Osteocyte (in vitro differentiated cells): ENCODE measurements around the gene C16orf96. TPM values are rescaled to one million over a fixed set of nuclear protein-coding genes. Genes with fewer than 3 reads are reported as not detected.

Source experiments
- DNase-seq: peaks from one replicate; pipeline ENCODE4 v3.0.0; 2021; ENCODE audit warnings: mixed read lengths; ENCODE audit not compliant: unreplicated experiment; ENCODE audit errors: extremely low spot score
- H3K27ac Mint-ChIP-seq: one replicate; pipeline ENCODE4 v1.8.0; 2021; ENCODE audit warnings: mild to moderate bottlenecking, mixed read lengths; ENCODE audit not compliant: unreplicated experiment
- H3K27me3 Mint-ChIP-seq: one replicate; pipeline ENCODE4 v1.8.0; 2021; ENCODE audit warnings: mixed read lengths; ENCODE audit not compliant: unreplicated experiment
- H3K36me3 Mint-ChIP-seq: one replicate; pipeline ENCODE4 v1.8.0; 2021; ENCODE audit warnings: mixed read lengths; ENCODE audit not compliant: unreplicated experiment
- H3K4me1 Mint-ChIP-seq: one replicate; pipeline ENCODE4 v1.8.0; 2021; ENCODE audit warnings: mixed read lengths; ENCODE audit not compliant: unreplicated experiment
- H3K4me3 Mint-ChIP-seq: one replicate; pipeline ENCODE4 v1.8.0; 2021; ENCODE audit warnings: mild to moderate bottlenecking, moderate library complexity, mixed read lengths; ENCODE audit not compliant: unreplicated experiment
- H3K9me3 Mint-ChIP-seq: one replicate; pipeline ENCODE4 v1.8.0; 2021; ENCODE audit warnings: mixed read lengths; ENCODE audit not compliant: unreplicated experiment
- CTCF ChIP-seq: fragments of 200-600 bp; sonication (generic); IDR thresholded peaks from 2 replicates; pipeline ENCODE4 v1.5.0; 2021; ENCODE audit warnings: antibody characterized with exemption, mild to moderate bottlenecking, moderate library complexity
- total RNA-seq: library from RNA; stranded (reverse); gene quantifications from 2 replicates; pipeline ENCODE4 v1.2.1, GENCODE V29; 2021

The C16orf96 gene
- total RNA-seq, 1 donor from 2014 or later = 0.08 TPM

DNA sequence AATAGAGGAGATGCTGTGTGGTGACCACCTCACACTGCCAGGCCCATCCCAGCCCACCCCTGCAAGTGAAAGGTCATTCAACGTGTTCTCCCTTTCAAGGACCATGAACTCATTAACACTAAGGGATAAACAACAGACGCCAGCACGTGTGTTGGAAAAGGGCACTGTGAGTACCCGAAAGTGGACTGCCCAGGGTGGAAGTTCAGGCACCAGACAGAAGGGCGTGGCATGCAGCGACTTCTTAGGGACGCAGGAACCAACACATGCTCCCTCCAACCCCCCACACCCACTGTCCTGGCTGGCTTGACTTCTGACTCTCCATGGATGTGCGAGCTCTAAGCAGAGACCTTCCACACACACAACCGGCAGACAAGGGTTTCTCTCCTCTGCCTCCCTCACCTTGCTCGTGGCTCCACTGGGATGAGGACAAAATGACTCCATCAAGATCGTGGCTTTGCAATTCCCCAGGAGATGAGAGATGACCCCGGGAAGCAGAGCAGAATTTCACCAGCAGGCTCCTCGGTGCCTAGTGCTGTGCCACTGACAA, 47.6 kb downstream of the C16orf96 start:
- no peak overlapping the region for H3K4me3 Mint-ChIP-seq
- no peak for TF ChIP-seq CTCF
- peaks cover 6% of the 10 kb centered on the region for H3K27me3 Mint-ChIP-seq
- H3K4me1 Mint-ChIP-seq = no peaks in the 10 kb centered on the region
- H3K36me3 Mint-ChIP-seq = no peaks in the 10 kb centered on the region
- H3K27ac Mint-ChIP-seq = no peak overlapping the region
- no peaks in the 10 kb centered on the region for H3K9me3 Mint-ChIP-seq
- no peak for DNase-seq

GRCh38 chr16:4604401-4604800, 48.3 kb downstream of the C16orf96 start:
- Mint-ChIP-seq H3K9me3 (no peaks in the 10 kb centered on the region), H3K4me3 (no peak overlapping the region), H3K4me1 (no peaks in the 10 kb centered on the region), H3K27me3 (peaks cover 3% of the 10 kb centered on the region), H3K36me3 (no peaks in the 10 kb centered on the region), H3K27ac (no peak overlapping the region)
- TF ChIP-seq CTCF = no peak
- DNase-seq = no peak

GRCh38 chr16:4606354-4606753, 50.2 kb downstream of the C16orf96 start:
- H3K27ac Mint-ChIP-seq = no peak overlapping the region
- H3K4me3 Mint-ChIP-seq = no peak overlapping the region
- no peak for TF ChIP-seq CTCF
- peaks cover 3% of the 10 kb centered on the region for H3K4me1 Mint-ChIP-seq
- no peaks in the 10 kb centered on the region for H3K27me3 Mint-ChIP-seq
- H3K36me3 Mint-ChIP-seq = no peaks in the 10 kb centered on the region
- H3K9me3 Mint-ChIP-seq = no peaks in the 10 kb centered on the region
- DNase-seq = no peak

GRCh38 chr16:4607841-4608703, 51.9 kb downstream of the C16orf96 start:
- no peaks in the 10 kb centered on the region for H3K36me3 Mint-ChIP-seq
- H3K27ac Mint-ChIP-seq = no peak overlapping the region
- no peaks in the 10 kb centered on the region for H3K9me3 Mint-ChIP-seq
- no peak overlapping the region for H3K4me3 Mint-ChIP-seq
- H3K27me3 Mint-ChIP-seq = no peaks in the 10 kb centered on the region
- TF ChIP-seq CTCF = no peak
- peaks cover 14% of the 10 kb centered on the region for H3K4me1 Mint-ChIP-seq
- DNase-seq = no peak

GRCh38 chr16:4608704-4608980, 52.5 kb downstream of the C16orf96 start:
- TF ChIP-seq CTCF = no peak

More at GRCh38 chr16:4608704-4608980, 52.5 kb downstream of the C16orf96 start:
- no peaks in the 10 kb centered on the region for H3K36me3 Mint-ChIP-seq
- no peak overlapping the region for H3K27ac Mint-ChIP-seq
- H3K9me3 Mint-ChIP-seq = no peaks in the 10 kb centered on the region
- no peak overlapping the region for H3K4me3 Mint-ChIP-seq
- no peak for DNase-seq
- H3K27me3 Mint-ChIP-seq = no peaks in the 10 kb centered on the region
- H3K4me1 Mint-ChIP-seq = peaks cover 19% of the 10 kb centered on the region
